Mesothelial cell of epicardium (in vitro differentiated cells): ENCODE data around the gene KCNMA1. TPM values are rescaled to one million over a fixed set of nuclear protein-coding genes. Genes with fewer than 3 reads are reported as not detected.

Source experiments
- DNase-seq, 2 experiments: peaks; one replicate each; pipeline ENCODE4 v3.0.0; 2021; ENCODE audit warnings: low spot score in 2 of 2; ENCODE audit not compliant: unreplicated experiment in 2 of 2
- H3K27ac Mint-ChIP-seq: 2 replicates; pipeline ENCODE4 v1.8.0; 2021; ENCODE audit warnings: mixed read lengths
- H3K27me3 Mint-ChIP-seq: 2 replicates; pipeline ENCODE4 v1.8.0; 2021; ENCODE audit warnings: low read depth, mixed read lengths
- H3K36me3 Mint-ChIP-seq: 2 replicates; pipeline ENCODE4 v1.8.0; 2021; ENCODE audit warnings: mixed read lengths
- H3K4me1 Mint-ChIP-seq: 2 replicates; pipeline ENCODE4 v1.8.0; 2021; ENCODE audit warnings: mixed read lengths
- H3K4me3 Mint-ChIP-seq: 2 replicates; pipeline ENCODE4 v1.8.0; 2021; ENCODE audit warnings: mild to moderate bottlenecking, moderate library complexity, mixed read lengths
- H3K9me3 Mint-ChIP-seq: 2 replicates; pipeline ENCODE4 v1.8.0; 2021; ENCODE audit warnings: mixed read lengths
- total RNA-seq: library from RNA; stranded (reverse); gene quantifications from 3 replicates; pipeline ENCODE4 v1.2.1, GENCODE V29; 2021
- TF ChIP-seq, protein P1 (sequence below): fragments of 200-600 bp; sonication (generic); IDR thresholded peaks from one replicate; pipeline ENCODE4 v1.5.0; 2021; ENCODE audit warnings: antibody characterized with exemption; ENCODE audit not compliant: unreplicated experiment

The KCNMA1 gene
- total RNA-seq, 1 donor from 2014 or later: 44.0 TPM

DNA sequence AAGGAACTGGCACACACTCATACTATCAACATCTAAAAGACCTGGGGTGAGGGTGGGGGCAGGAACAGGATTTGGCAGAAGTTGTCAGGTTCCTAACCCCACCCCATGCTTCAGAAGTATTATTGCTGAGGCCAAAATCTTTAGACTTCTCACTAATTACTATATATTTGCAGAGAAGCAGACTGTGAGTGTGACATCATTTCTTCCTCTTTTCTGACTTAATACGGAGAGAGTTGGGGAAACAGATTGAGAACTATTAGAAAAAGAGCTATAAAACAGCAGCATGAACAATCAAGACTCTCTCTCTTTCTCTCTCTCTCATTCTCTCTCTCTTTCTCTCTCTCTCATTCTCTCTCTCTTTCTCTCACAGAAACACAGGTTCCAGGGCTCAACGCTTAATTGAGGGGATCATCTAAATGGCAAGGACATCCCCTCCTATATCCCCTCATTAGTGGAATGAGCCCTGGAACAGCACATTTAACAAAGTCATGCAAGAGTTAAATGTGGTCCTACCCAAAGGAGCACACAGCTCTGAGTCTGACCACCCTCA is 94.8 kb downstream of the KCNMA1 start:
- Mint-ChIP-seq H3K27ac (no peak overlapping the region), H3K36me3 (peaks cover 10% of the 10 kb centered on the region), H3K4me1 (peaks cover 12% of the 10 kb centered on the region), H3K4me3 (no peak overlapping the region), H3K9me3 (peaks cover 36% of the 10 kb centered on the region), H3K27me3 (no peaks in the 10 kb centered on the region)
- TF ChIP-seq, protein P1, sequence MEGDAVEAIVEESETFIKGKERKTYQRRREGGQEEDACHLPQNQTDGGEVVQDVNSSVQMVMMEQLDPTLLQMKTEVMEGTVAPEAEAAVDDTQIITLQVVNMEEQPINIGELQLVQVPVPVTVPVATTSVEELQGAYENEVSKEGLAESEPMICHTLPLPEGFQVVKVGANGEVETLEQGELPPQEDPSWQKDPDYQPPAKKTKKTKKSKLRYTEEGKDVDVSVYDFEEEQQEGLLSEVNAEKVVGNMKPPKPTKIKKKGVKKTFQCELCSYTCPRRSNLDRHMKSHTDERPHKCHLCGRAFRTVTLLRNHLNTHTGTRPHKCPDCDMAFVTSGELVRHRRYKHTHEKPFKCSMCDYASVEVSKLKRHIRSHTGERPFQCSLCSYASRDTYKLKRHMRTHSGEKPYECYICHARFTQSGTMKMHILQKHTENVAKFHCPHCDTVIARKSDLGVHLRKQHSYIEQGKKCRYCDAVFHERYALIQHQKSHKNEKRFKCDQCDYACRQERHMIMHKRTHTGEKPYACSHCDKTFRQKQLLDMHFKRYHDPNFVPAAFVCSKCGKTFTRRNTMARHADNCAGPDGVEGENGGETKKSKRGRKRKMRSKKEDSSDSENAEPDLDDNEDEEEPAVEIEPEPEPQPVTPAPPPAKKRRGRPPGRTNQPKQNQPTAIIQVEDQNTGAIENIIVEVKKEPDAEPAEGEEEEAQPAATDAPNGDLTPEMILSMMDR: no peak
- no peak for DNase-seq

DNA sequence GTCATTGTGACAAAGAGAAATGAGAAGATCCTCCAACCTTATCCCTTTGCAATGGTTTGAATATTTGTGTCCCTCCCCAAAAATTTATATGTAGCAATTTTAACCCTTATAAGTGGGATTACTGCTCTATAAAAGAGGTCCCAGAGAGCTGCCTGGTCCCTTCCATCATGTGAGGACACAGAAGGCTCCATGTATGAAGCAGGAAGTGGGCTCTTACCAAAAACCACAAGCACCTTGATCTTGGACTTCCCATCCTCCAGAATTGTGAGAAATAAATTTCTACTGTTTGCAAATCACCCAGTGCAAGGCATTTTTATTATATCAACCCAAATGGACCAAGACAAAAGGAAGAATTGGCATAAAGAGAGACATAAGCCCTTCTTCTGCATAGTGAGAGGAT is 95.7 kb downstream of the KCNMA1 start:
- Mint-ChIP-seq H3K36me3 (peaks cover 10% of the 10 kb centered on the region), H3K4me1 (peaks cover 12% of the 10 kb centered on the region), H3K27me3 (no peaks in the 10 kb centered on the region), H3K27ac (no peak overlapping the region), H3K9me3 (peaks cover 36% of the 10 kb centered on the region), H3K4me3 (no peak overlapping the region)
- no peak for DNase-seq
- TF ChIP-seq, protein P1: no peak

DNA sequence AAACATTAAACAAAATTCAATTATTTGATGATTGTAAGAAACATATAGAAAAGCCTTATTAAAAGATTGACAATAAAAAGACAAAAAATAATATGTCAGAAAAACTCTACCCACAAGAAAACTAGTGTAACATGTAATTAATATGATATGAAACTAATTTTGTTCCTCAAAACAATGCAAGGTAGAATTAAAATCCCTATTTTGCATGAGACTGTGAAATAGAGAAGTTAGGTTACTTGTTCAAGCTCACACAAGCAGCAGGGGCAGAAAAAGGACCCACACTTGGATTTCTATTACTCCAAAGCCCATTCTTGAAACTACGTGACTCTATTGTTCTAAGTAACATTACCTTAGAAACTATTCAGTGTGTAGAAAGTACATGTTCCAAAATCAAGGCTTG is 96.4 kb downstream of the KCNMA1 start:
- H3K4me1 Mint-ChIP-seq: peaks cover 12% of the 10 kb centered on the region
- H3K4me3 Mint-ChIP-seq: no peak overlapping the region
- no peaks in the 10 kb centered on the region for H3K27me3 Mint-ChIP-seq
- DNase-seq: no peak
- peaks cover 10% of the 10 kb centered on the region for H3K36me3 Mint-ChIP-seq
- H3K27ac Mint-ChIP-seq: no peak overlapping the region
- TF ChIP-seq, protein P1: no peak
- peaks cover 36% of the 10 kb centered on the region for H3K9me3 Mint-ChIP-seq

DNA sequence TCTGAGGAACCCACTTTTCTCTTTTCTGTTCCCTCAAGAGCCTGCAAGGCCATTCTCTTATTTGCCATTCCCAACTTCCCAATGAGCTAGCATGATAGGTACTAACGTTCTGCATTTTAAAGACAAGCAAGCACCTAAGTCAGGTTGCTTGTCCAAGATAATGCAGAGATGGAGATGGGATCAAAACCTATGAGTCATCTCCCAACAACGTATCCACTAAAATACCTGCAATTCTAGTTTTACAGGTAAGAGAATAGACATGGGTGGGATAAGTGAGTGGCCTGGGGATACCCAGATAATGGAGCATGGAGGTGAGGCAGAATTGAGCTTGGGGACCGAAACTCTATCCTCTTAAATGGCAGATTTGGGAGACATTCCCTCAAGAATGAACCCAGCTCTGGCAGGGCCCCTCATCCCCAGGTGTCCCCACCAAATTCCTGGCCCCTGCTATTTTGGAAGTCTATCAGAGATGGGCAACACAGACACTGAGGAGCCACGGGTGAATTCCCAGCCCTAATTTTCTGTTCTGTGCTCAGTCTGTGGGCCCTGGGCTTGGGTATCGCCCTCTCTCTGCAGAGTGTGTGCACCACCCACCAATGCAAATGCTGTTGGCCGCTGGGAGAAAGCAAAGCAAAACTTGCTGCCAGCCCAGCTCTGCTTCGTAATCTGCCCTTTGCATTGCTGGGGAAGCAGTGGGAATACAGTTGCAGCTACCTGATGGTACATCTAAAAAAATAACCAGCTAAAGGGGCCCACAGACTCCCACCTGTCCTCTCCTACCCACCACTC is 98.3 kb downstream of the KCNMA1 start:
- H3K9me3 Mint-ChIP-seq: peaks cover 34% of the 10 kb centered on the region
- H3K4me3 Mint-ChIP-seq: no peak overlapping the region

DNA sequence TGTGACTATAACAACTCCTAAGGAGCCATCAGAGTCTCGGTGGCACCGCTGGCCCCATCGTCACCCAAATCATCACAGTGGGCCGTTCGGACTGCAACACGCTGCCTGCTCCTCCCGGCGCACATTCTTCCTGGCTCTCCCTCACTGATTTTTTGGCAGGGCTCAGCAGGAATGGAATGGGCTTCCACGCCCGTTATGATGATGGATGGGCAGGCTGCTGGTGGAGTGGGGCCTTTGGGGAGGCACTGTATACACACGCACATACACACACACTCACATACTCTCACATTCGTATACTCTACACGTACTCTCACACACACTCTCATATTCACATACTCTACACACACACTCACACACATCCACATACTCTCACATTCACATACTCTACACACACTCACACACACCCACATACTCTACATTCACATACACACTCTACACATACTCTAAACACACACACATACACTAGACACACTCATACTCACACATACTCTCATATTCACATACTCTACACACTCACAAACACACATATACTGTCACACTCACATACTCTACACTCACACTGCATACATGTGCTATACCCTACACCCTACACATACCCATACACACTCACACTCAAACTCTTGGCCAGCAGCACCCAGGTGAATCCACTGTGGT is 99.8 kb downstream of the KCNMA1 start:
- TF ChIP-seq, protein P1: no peak
- Mint-ChIP-seq H3K9me3 (peaks cover 24% of the 10 kb centered on the region), H3K36me3 (peaks cover 3% of the 10 kb centered on the region), H3K27me3 (no peaks in the 10 kb centered on the region), H3K4me1 (peaks cover 31% of the 10 kb centered on the region), H3K27ac (no peak overlapping the region), H3K4me3 (no peak overlapping the region)
- DNase-seq: peak in 1 of 2 experiments; percentile 61

More for the DNA sequence above, 98.3 kb downstream of the KCNMA1 start:
- H3K4me1 Mint-ChIP-seq: peaks cover 16% of the 10 kb centered on the region
- DNase-seq: no peak
- no peaks in the 10 kb centered on the region for H3K27me3 Mint-ChIP-seq
- TF ChIP-seq, protein P1: no peak
- no peak overlapping the region for H3K27ac Mint-ChIP-seq
- peaks cover 10% of the 10 kb centered on the region for H3K36me3 Mint-ChIP-seq
